Raji (cell line): ENCODE measurements around the gene NCAPD3.

Source experiments
- POLR2A ChIP-seq: IDR thresholded peaks from 2 replicates; pipeline ENCODE4 v1.6.1; 2011; ENCODE audit warnings: low read depth, low read length, control low read depth; ENCODE audit not compliant: insufficient read depth

NCAPD3 gene

GRCh38 chr11:134118006-134118405, 105.8 kb downstream of the NCAPD3 start:
- no peak for TF ChIP-seq POLR2A

- no peak for TF ChIP-seq POLR2A
These were observed 107.6 kb downstream of the NCAPD3 start for GRCh38 chr11:134116210-134116609.

GRCh38 chr11:134110252-134110815, 113.4 kb downstream of the NCAPD3 start:
- no peak for TF ChIP-seq POLR2A
